Neuronal stem cell (in vitro differentiated cells): Measurements from ENCODE around the gene TMEM236.

Source experiments
- DNase-seq: peaks from one replicate; pipeline ENCODE4 v3.0.0-alpha.2; 2013; ENCODE audit warnings: low spot score
- H2AFZ ChIP-seq: one replicate; pipeline ENCODE4 v1.6.1; 2013; ENCODE audit warnings: mild to moderate bottlenecking, low read length, inconsistent platforms
- H2AK5ac ChIP-seq: 2 replicates; pipeline ENCODE4 v1.6.1; 2013; ENCODE audit warnings: low read depth, mild to moderate bottlenecking, inconsistent platforms, low read length, moderate library complexity, mixed read lengths
- H2BK120ac ChIP-seq: 2 replicates; pipeline ENCODE4 v1.6.1; 2013; ENCODE audit warnings: low read depth, mild to moderate bottlenecking, inconsistent platforms, low read length, moderate library complexity, mixed read lengths
- H2BK12ac ChIP-seq: one replicate; pipeline ENCODE4 v1.6.1; 2013; ENCODE audit warnings: low read length, inconsistent platforms
- H2BK15ac ChIP-seq: 2 replicates; pipeline ENCODE4 v1.6.1; 2013; ENCODE audit warnings: mild to moderate bottlenecking, low read length, inconsistent platforms, mixed read lengths
- H2BK5ac ChIP-seq: one replicate; pipeline ENCODE4 v1.6.1; 2013; ENCODE audit warnings: inconsistent platforms, mild to moderate bottlenecking, low read length, moderate library complexity
- H3K14ac ChIP-seq: one replicate; pipeline ENCODE4 v1.6.1; 2013; ENCODE audit warnings: low read length, inconsistent platforms
- H3K18ac ChIP-seq: 2 replicates; pipeline ENCODE4 v1.6.1; 2013; ENCODE audit warnings: low read length, inconsistent platforms
- H3K23ac ChIP-seq: 2 replicates; pipeline ENCODE4 v1.6.1; 2013; ENCODE audit warnings: low read depth, mild to moderate bottlenecking, mixed read lengths, low read length, inconsistent platforms; ENCODE audit not compliant: poor library complexity
- H3K27ac ChIP-seq: replicated peaks from 3 replicates; pipeline ENCODE4 v1.5.1; 2013; ENCODE audit warnings: low read length, inconsistent platforms
- H3K27me3 ChIP-seq, 3 experiments: 2 replicates each; pipeline ENCODE4 v1.6.1; 2013; ENCODE audit warnings: low read length in 3 of 3, mild to moderate bottlenecking in 2 of 3, inconsistent platforms in 1 of 3, low read depth in 1 of 3, mixed read lengths in 1 of 3, moderate library complexity in 1 of 3; ENCODE audit not compliant: control insufficient read depth in 3 of 3, insufficient read depth in 3 of 3
- H3K36me3 ChIP-seq, 2 donors: replicated peaks in 1 of 2; 2 replicates each; pipeline ENCODE4 v1.6.1; 2013; ENCODE audit warnings: low read length in 2 of 2; ENCODE audit not compliant: control insufficient read depth in 2 of 2, insufficient read depth in 2 of 2
- H3K4ac ChIP-seq: 2 replicates; pipeline ENCODE4 v1.6.1; 2013; ENCODE audit warnings: inconsistent platforms, mild to moderate bottlenecking, low read length, moderate library complexity
- H3K4me1 ChIP-seq, 2 donors: 1 replicate in 1 of 2; 2 replicates in 1 of 2; pipeline ENCODE4 v1.6.1; 2013; ENCODE audit warnings: low read length in 2 of 2, low read depth in 1 of 2; ENCODE audit not compliant: control insufficient read depth in 2 of 2, insufficient read depth in 1 of 2
- H3K4me2 ChIP-seq: one replicate; pipeline ENCODE4 v1.6.1; 2013; ENCODE audit warnings: mild to moderate bottlenecking, low read length, inconsistent platforms; ENCODE audit not compliant: insufficient read depth, poor library complexity, severe bottlenecking
- H3K4me3 ChIP-seq, 2 donors: 2 replicates each; pipeline ENCODE4 v1.5.1; 2013; ENCODE audit warnings: low read length in 2 of 2, mild to moderate bottlenecking in 2 of 2, inconsistent platforms in 1 of 2, moderate library complexity in 1 of 2
- H3K79me1 ChIP-seq: one replicate; pipeline ENCODE4 v1.6.1; 2013; ENCODE audit warnings: low read depth, mild to moderate bottlenecking, inconsistent platforms, low read length, moderate library complexity
- H3K9ac ChIP-seq: one replicate; pipeline ENCODE4 v1.6.1; 2013; ENCODE audit warnings: mild to moderate bottlenecking, low read depth, low read length, inconsistent platforms; ENCODE audit not compliant: poor library complexity
- H3K9me3 ChIP-seq, 2 donors: replicated peaks in 1 of 2; 2 replicates each; pipeline versions ENCODE3 to v1.6.1; 2013; ENCODE audit warnings: low read length in 2 of 2, mild to moderate bottlenecking in 2 of 2, inconsistent platforms in 1 of 2, low read depth in 1 of 2, mixed read lengths in 1 of 2, moderate library complexity in 1 of 2; ENCODE audit not compliant: control insufficient read depth in 2 of 2, insufficient read depth in 1 of 2
- H4K8ac ChIP-seq: one replicate; pipeline ENCODE4 v1.6.1; 2013; ENCODE audit warnings: low read depth, mild to moderate bottlenecking, inconsistent platforms, low read length, moderate library complexity
- H4K91ac ChIP-seq: one replicate; pipeline ENCODE4 v1.6.1; 2013; ENCODE audit warnings: low read length, low read depth, mild to moderate bottlenecking, inconsistent platforms; ENCODE audit not compliant: poor library complexity
- WGBS, 2 donors: extraction: QIAGEN DNeasy Blood & Tissue Kit; methylation state at CpG; one replicate each; pipeline ENCODE4 v1.1.7; 2013; ENCODE audit warnings: missing lambda C conversion rate in 2 of 2, mixed read lengths in 1 of 2; ENCODE audit not compliant: insufficient read length in 2 of 2, insufficient replicate concordance in 1 of 2; ENCODE audit errors: extremely low coverage in 2 of 2; 5-methylcytosine and 5-hydroxymethylcytosine counted together

Gene TMEM236

DNA sequence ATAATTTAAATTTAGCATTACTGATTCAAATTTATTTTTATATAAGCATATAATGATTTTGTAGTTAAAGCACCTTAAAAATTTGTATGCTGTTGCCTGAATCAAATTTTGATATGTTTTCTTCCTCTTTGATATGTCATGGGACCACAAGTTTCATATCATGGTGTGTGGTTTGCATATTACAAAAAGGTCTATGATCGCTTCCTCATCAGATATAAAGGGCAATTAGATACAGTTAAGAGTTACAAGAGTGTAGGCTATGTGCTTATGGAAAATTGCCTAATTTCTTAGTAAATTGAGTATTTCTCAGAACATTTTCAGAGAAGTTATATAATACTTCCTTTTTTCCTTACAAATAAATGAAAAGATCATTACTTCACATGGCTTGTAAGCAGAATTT lies 79.3 kb downstream of the TMEM236 start:
- Histone ChIP-seq H3K9ac (no peak overlapping the region), H2AFZ (no peak overlapping the region), H3K4me1 (no peaks in the 10 kb centered on the region), H3K23ac (no peak overlapping the region), H4K91ac (no peak overlapping the region), H2AK5ac (no peak overlapping the region), H2BK120ac (no peak overlapping the region), H3K79me1 (no peaks in the 10 kb centered on the region), H3K18ac (no peak overlapping the region), H2BK5ac (no peak overlapping the region), H3K9me3 (no peaks in the 10 kb centered on the region), H4K8ac (no peak overlapping the region), H3K27ac (no peak overlapping the region), H2BK12ac (no peak overlapping the region), H3K36me3 (no peaks in the 10 kb centered on the region), H3K27me3 (no peaks in the 10 kb centered on the region), H2BK15ac (no peak overlapping the region), H3K4me2 (no peak overlapping the region), H3K4ac (no peak overlapping the region), H3K14ac (no peak overlapping the region), H3K4me3 (no peak overlapping the region)
- DNase-seq, result no peak
- WGBS, 2 donors, result no CpG with 5 or more reads among the region's 1 CpG

DNA sequence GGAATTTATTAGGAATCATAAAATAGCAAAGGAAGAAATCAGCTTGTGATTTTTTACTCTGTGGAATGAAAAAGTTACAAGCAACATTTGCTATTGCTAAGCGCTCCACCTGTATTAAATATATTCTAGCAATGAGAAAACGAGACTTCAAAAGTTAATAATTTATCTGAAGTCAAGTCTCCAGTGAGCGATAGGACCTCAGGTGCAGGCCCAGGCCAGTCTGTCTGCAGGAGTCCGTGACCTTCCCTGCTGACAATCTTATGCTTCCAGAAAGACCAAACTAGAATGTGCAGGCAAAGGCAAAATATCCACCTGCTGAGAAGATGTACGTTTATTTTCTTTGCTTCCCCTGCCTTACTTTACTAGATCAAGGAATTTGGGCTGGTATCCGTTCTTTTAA lies 79.9 kb downstream of the TMEM236 start:
- H3K27ac ChIP-seq, result no peak overlapping the region
- H3K9ac ChIP-seq, result no peak overlapping the region
- H4K91ac ChIP-seq, result no peak overlapping the region
- no peak overlapping the region for H2BK120ac ChIP-seq
- no peak overlapping the region for H2BK12ac ChIP-seq
- H3K4me1 ChIP-seq, result no peaks in the 10 kb centered on the region
- H2AK5ac ChIP-seq, result no peak overlapping the region
- H2BK15ac ChIP-seq, result no peak overlapping the region
- no peak overlapping the region for H3K23ac ChIP-seq
- H3K4me3 ChIP-seq, result no peak overlapping the region
- no peaks in the 10 kb centered on the region for H3K79me1 ChIP-seq
- H3K4ac ChIP-seq, result no peak overlapping the region
- H3K14ac ChIP-seq, result no peak overlapping the region
- H2BK5ac ChIP-seq, result no peak overlapping the region
- no peak overlapping the region for H2AFZ ChIP-seq
- H4K8ac ChIP-seq, result no peak overlapping the region
- DNase-seq, result no peak
- H3K18ac ChIP-seq, result no peak overlapping the region
- no peaks in the 10 kb centered on the region for H3K27me3 ChIP-seq
- H3K36me3 ChIP-seq, result no peaks in the 10 kb centered on the region
- WGBS, 2 donors, result no CpG with 5 or more reads among the region's 6 CpGs
- H3K4me2 ChIP-seq, result no peak overlapping the region
- no peaks in the 10 kb centered on the region for H3K9me3 ChIP-seq

DNA sequence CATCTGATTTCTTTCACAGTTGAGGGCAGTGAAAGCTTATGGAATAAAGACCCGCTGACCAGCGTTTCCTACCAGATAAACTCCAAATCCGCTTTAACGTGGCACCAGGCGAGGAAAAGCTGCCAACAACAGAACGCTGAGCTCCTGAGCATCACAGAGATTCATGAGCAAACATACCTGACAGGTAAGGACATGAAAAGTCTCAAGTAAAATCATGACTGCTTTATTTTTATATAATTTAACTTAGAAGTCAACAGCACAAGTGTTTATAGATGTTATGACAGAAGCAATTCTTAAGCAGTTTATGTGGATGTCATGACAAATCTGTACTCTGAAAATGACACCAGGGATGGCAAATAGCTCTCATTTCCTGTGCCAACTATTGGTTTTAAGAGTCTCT lies 81.7 kb downstream of the TMEM236 start:
- Histone ChIP-seq H3K9me3 (no peaks in the 10 kb centered on the region), H2AK5ac (no peak overlapping the region), H3K4ac (no peak overlapping the region), H3K27ac (no peak overlapping the region), H3K23ac (no peak overlapping the region), H2BK5ac (no peak overlapping the region), H3K36me3 (no peaks in the 10 kb centered on the region), H3K79me1 (no peaks in the 10 kb centered on the region), H3K9ac (no peak overlapping the region), H2BK120ac (no peak overlapping the region), H4K8ac (no peak overlapping the region), H3K4me1 (no peaks in the 10 kb centered on the region), H2BK12ac (no peak overlapping the region), H3K18ac (no peak overlapping the region), H3K14ac (no peak overlapping the region), H2BK15ac (no peak overlapping the region), H4K91ac (no peak overlapping the region), H3K4me2 (no peak overlapping the region), H2AFZ (no peak overlapping the region), H3K4me3 (no peak overlapping the region), H3K27me3 (no peaks in the 10 kb centered on the region)
- no peak for DNase-seq
- no CpG with 5 or more reads among the region's 6 CpGs for WGBS, 2 donors

GRCh38 chr10:17835688-17836087 lies 83.7 kb downstream of the TMEM236 start:
- no peak for DNase-seq
- H2BK5ac ChIP-seq, result no peak overlapping the region

More at GRCh38 chr10:17835688-17836087, 83.7 kb downstream of the TMEM236 start:
- H3K27ac ChIP-seq, result no peak overlapping the region
- no peak overlapping the region for H3K4ac ChIP-seq
- no peak overlapping the region for H4K8ac ChIP-seq
- H2AK5ac ChIP-seq, result no peak overlapping the region
- no peak overlapping the region for H2AFZ ChIP-seq
- H4K91ac ChIP-seq, result no peak overlapping the region
- no peak overlapping the region for H3K4me2 ChIP-seq
- no peak overlapping the region for H2BK12ac ChIP-seq
- H3K4me3 ChIP-seq, result no peak overlapping the region
- H3K9ac ChIP-seq, result no peak overlapping the region
- no peaks in the 10 kb centered on the region for H3K9me3 ChIP-seq
- no peaks in the 10 kb centered on the region for H3K4me1 ChIP-seq
- H3K23ac ChIP-seq, result no peak overlapping the region
- no peaks in the 10 kb centered on the region for H3K27me3 ChIP-seq
- no CpG with 5 or more reads among the region's 1 CpG for WGBS, 2 donors
- H2BK15ac ChIP-seq, result no peak overlapping the region
- H3K18ac ChIP-seq, result no peak overlapping the region
- no peaks in the 10 kb centered on the region for H3K79me1 ChIP-seq
- H2BK120ac ChIP-seq, result no peak overlapping the region
- no peak overlapping the region for H3K14ac ChIP-seq
- H3K36me3 ChIP-seq, result no peaks in the 10 kb centered on the region
